OCI-LY3 (cell line): ENCODE measurements around the gene IGDCC3.

Experiments
- H2AFZ ChIP-seq: fragments of 200-600, 300-600 bp; shearing (Covaris generic); 2 replicates; pipeline ENCODE4 v1.6.0; 2014; ENCODE audit warnings: antibody characterized with exemption, low read depth, low read length
- H3K27ac ChIP-seq: fragments of 200-600, 300-600 bp; sonication (generic); 2 replicates; pipeline ENCODE4 v1.5.1; 2014; ENCODE audit warnings: mild to moderate bottlenecking, low read length, moderate library complexity, mixed read lengths
- H3K27me3 ChIP-seq: fragments of 200-600, 300-600 bp; sonication (generic); 2 replicates; pipeline ENCODE4 v1.6.1; 2014; ENCODE audit warnings: low read depth, low read length, mixed read lengths
- H3K36me3 ChIP-seq: fragments of 200-600, 300-600 bp; sonication (generic); replicated peaks from 2 replicates; pipeline ENCODE3; 2014; ENCODE audit warnings: low read depth, low read length, mixed read lengths
- H3K4me1 ChIP-seq: fragments of 300-600, 200-600 bp; sonication (generic); 2 replicates; pipeline ENCODE4 v1.6.1; 2014; ENCODE audit warnings: low read length, mixed read lengths
- H3K4me2 ChIP-seq: fragments of 200-600, 300-600 bp; sonication (generic); 2 replicates; pipeline ENCODE4 v1.6.1; 2014; ENCODE audit warnings: low read length, mixed read lengths
- H3K4me3 ChIP-seq: fragments of 300-600, 200-600 bp; sonication (generic); 2 replicates; pipeline ENCODE4 v1.5.1; 2014; ENCODE audit warnings: antibody characterized with exemption, mild to moderate bottlenecking, low read length, moderate library complexity
- H3K79me2 ChIP-seq: fragments of 300-600, 200-600 bp; shearing (Covaris generic); 2 replicates; pipeline ENCODE4 v1.6.1; 2014; ENCODE audit warnings: mild to moderate bottlenecking, low read length, mixed read lengths
- H3K9ac ChIP-seq: fragments of 300-600, 200-600 bp; shearing (Covaris generic); 2 replicates; pipeline ENCODE4 v1.6.0; 2014; ENCODE audit warnings: mild to moderate bottlenecking, low read length, moderate library complexity
- H3K9me3 ChIP-seq: fragments of 200-600, 300-600 bp; shearing (Covaris generic); 2 replicates; pipeline ENCODE4 v1.6.1; 2014; ENCODE audit warnings: low read length, mixed read lengths; ENCODE audit not compliant: insufficient read depth
- H4K20me1 ChIP-seq: fragments of 200-600, 300-600 bp; sonication (generic); 2 replicates; pipeline ENCODE4 v1.6.1; 2016; ENCODE audit warnings: low read length, mixed read lengths; ENCODE audit not compliant: insufficient read depth
- EZH2phosphoT487 ChIP-seq: fragments of 200-600 bp; shearing (Covaris generic); IDR thresholded peaks from 2 replicates; pipeline ENCODE4 v1.6.1; 2018; ENCODE audit warnings: antibody characterized with exemption, mixed run types, low read depth
- TF ChIP-seq, protein P1 (sequence below): fragments of 200-600, 300-600 bp; sonication (generic); IDR thresholded peaks from 2 replicates; pipeline ENCODE4 v1.5.1; 2014; ENCODE audit warnings: antibody characterized with exemption, low read length, low read depth

The IGDCC3 gene

DNA sequence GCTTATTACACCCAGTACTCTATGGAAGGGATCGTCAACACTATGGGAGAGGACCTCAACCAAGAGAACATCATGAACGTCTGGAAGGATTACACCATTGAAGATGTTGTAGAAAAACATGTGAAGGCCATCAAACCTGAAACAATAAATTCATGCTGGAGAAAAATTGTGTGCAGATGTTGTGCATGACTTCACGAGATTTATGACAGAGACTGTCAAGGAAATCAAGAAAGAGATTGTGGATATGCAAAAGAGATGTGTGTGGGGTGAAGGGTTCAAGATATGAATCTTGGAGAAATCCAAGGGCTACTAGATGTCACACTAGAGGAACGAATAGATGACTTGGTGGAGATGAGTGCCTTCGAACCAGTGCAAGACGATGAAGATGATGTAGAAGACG is 87.6 kb downstream of the IGDCC3 start:
- Histone ChIP-seq H2AFZ (no peak overlapping the region), H3K4me1 (peaks cover 28% of the 10 kb centered on the region)

GRCh38 chr15:65289261-65289854 is 88.4 kb downstream of the IGDCC3 start:
- TF ChIP-seq, protein P1, sequence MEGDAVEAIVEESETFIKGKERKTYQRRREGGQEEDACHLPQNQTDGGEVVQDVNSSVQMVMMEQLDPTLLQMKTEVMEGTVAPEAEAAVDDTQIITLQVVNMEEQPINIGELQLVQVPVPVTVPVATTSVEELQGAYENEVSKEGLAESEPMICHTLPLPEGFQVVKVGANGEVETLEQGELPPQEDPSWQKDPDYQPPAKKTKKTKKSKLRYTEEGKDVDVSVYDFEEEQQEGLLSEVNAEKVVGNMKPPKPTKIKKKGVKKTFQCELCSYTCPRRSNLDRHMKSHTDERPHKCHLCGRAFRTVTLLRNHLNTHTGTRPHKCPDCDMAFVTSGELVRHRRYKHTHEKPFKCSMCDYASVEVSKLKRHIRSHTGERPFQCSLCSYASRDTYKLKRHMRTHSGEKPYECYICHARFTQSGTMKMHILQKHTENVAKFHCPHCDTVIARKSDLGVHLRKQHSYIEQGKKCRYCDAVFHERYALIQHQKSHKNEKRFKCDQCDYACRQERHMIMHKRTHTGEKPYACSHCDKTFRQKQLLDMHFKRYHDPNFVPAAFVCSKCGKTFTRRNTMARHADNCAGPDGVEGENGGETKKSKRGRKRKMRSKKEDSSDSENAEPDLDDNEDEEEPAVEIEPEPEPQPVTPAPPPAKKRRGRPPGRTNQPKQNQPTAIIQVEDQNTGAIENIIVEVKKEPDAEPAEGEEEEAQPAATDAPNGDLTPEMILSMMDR = no peak
- TF ChIP-seq EZH2phosphoT487 = no peak
- Histone ChIP-seq H3K27me3 (0 out of 2 replicates have a peak, but pooled peaks cover 3% of the 10 kb centered on the region), H4K20me1 (no peaks in the 10 kb centered on the region), H2AFZ (no peak overlapping the region), H3K79me2 (no peaks in the 10 kb centered on the region), H3K4me1 (peaks cover 25% of the 10 kb centered on the region), H3K4me3 (no peak overlapping the region), H3K27ac (no peak overlapping the region), H3K9me3 (no peaks in the 10 kb centered on the region), H3K4me2 (no peak overlapping the region), H3K9ac (no peak overlapping the region), H3K36me3 (no peaks in the 10 kb centered on the region)

More for the DNA sequence above, 87.6 kb downstream of the IGDCC3 start:
- Histone ChIP-seq H3K9me3 (no peaks in the 10 kb centered on the region), H4K20me1 (no peaks in the 10 kb centered on the region), H3K36me3 (no peaks in the 10 kb centered on the region), H3K4me3 (no peak overlapping the region), H3K27me3 (0 out of 2 replicates have a peak, but pooled peaks cover 3% of the 10 kb centered on the region), H3K27ac (no peak overlapping the region), H3K9ac (no peak overlapping the region), H3K4me2 (no peak overlapping the region), H3K79me2 (no peaks in the 10 kb centered on the region)
- TF ChIP-seq EZH2phosphoT487 = no peak
- TF ChIP-seq, protein P1 = no peak

GRCh38 chr15:65287520-65287855 is 90.3 kb downstream of the IGDCC3 start:
- no peaks in the 10 kb centered on the region for H4K20me1 ChIP-seq
- H3K9me3 ChIP-seq = no peaks in the 10 kb centered on the region
- H3K4me1 ChIP-seq = peaks cover 18% of the 10 kb centered on the region
- H2AFZ ChIP-seq = peak overlapping the region; percentile 73
- peak overlapping the region; percentile 83 for H3K4me3 ChIP-seq
- 0 out of 2 replicates have a peak, but pooled peaks cover 3% of the 10 kb centered on the region for H3K27me3 ChIP-seq
- H3K27ac ChIP-seq = no peak overlapping the region
- H3K9ac ChIP-seq = peak overlapping the region; percentile 71
- H3K36me3 ChIP-seq = no peaks in the 10 kb centered on the region
- peak overlapping the region; percentile 91 for H3K4me2 ChIP-seq
- H3K79me2 ChIP-seq = no peaks in the 10 kb centered on the region
- TF ChIP-seq EZH2phosphoT487 = no peak
- TF ChIP-seq, protein P1 = no peak

DNA sequence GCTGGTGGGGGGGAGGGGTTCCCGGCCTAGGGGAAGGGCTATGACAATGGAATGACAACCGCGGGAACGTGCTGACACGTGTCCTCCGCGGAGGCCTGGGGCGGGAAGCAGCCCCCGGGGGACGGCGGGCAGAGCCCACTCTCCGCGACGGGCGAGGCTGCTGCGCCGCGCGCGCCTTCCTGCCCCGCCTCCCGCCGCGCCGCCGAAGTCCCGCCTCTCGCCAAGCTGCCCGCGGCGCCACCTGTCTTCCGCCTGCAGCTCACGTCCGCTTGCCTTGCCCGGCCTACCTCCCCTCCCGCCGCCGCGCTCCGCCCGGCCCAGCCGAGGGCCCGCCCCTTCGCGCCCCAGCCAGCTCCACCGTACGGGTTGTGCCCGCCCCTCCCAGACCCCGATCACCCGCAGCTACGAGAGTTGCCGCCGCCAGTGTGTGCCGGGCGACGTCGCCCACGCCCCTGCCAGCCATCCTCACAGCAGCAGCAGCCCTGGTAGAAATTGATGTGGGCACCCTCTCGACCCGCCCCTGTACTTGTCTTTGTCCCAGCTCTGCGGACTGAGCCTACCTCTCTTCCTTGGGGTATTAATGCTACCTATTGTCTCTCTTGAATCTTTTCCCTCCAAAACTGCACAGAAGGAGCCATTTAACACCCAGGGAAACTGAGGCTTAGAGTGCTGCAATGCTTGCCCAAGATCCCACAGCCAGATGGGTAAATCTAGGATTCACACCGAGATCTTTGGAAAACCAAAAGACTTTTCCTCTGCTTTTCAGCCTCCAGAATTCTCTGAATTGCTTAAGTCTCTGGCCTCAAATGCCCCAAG is 90.9 kb downstream of the IGDCC3 start, which contains the start of gene PARP16:
Gene PARP16, minus strand, starts transcription at position 180 of the 816 bp plus-strand sequence. CDS start 457 bp downstream, outside the sequence.
- Histone ChIP-seq H3K4me1 (peaks cover 17% of the 10 kb centered on the region), H3K27me3 (0 out of 2 replicates have a peak, but pooled peaks cover 3% of the 10 kb centered on the region), H3K9me3 (no peaks in the 10 kb centered on the region), H3K36me3 (no peaks in the 10 kb centered on the region), H3K9ac (peak within 1 kb of the TSS; percentile 75), H4K20me1 (no peaks in the 10 kb centered on the region), H2AFZ (peak within 1 kb of the TSS; percentile 73), H3K79me2 (no peaks in the 10 kb centered on the region), H3K27ac (peak within 1 kb of the TSS; percentile 12; the same call in 1 of the 2 replicates), H3K4me2 (peak within 1 kb of the TSS; percentile 91), H3K4me3 (peak within 1 kb of the TSS; percentile 83)
- no peak for TF ChIP-seq EZH2phosphoT487
- TF ChIP-seq, protein P1 = peak; percentile 37
